GM23338 (cell line): ENCODE measurements around the gene DRC7. TPM values are rescaled to one million over a fixed set of nuclear protein-coding genes. Genes with fewer than 3 reads are reported as not detected.

Experiments
- ATAC-seq: fragments of 200-7000 bp; cut with Tn5 transposase; 3 replicates; pipeline ENCODE4 v1.9.1; 2020
- DNase-seq: peaks from one replicate; pipeline ENCODE4 v3.0.0-alpha.2; 2015; ENCODE audit warnings: low spot score
- H2AFZ ChIP-seq: fragments of 200-600 bp; sonication (generic); 2 replicates; pipeline ENCODE4 v1.8.0; 2016; ENCODE audit warnings: antibody characterized with exemption, mild to moderate bottlenecking, moderate library complexity
- H3F3A ChIP-seq: fragments of 200-600 bp; sonication (generic); replicated peaks from 2 replicates; pipeline ENCODE4 v1.8.0; 2017; ENCODE audit warnings: antibody characterized with exemption, mixed run types, low read depth
- H3K27ac ChIP-seq: fragments of 200-600 bp; sonication (generic); 2 replicates; pipeline ENCODE4 v1.6.1; 2016; ENCODE audit warnings: low read depth
- H3K27me3 ChIP-seq: fragments of 200-600 bp; sonication (generic); 2 replicates; pipeline ENCODE4 v1.8.0; 2016; ENCODE audit warnings: mild to moderate bottlenecking, mixed run types, moderate library complexity; ENCODE audit not compliant: insufficient read depth
- H3K36me3 ChIP-seq: fragments of 200-600 bp; sonication (generic); 2 replicates; pipeline ENCODE4 v1.8.0; 2016; ENCODE audit warnings: mild to moderate bottlenecking; ENCODE audit not compliant: insufficient read depth
- H3K4me1 ChIP-seq: fragments of 200-600 bp; sonication (generic); 2 replicates; pipeline ENCODE4 v1.8.0; 2016; ENCODE audit warnings: mild to moderate bottlenecking, moderate library complexity; ENCODE audit not compliant: insufficient read depth
- H3K4me2 ChIP-seq: fragments of 200-600 bp; sonication (generic); 2 replicates; pipeline ENCODE4 v1.7.1; 2017; ENCODE audit warnings: mixed run types
- H3K4me3 ChIP-seq: fragments of 200-600 bp; sonication (generic); 2 replicates; pipeline ENCODE4 v1.6.1; 2016; ENCODE audit warnings: mixed run types
- H3K79me2 ChIP-seq: fragments of 200-600 bp; sonication (generic); replicated peaks from 2 replicates; pipeline ENCODE4 v1.8.0; 2017; ENCODE audit warnings: mild to moderate bottlenecking; ENCODE audit not compliant: insufficient read depth
- H3K9me2 ChIP-seq: fragments of 200-600 bp; sonication (generic); 2 replicates; pipeline ENCODE4 v1.8.0; 2017; ENCODE audit not compliant: insufficient read depth
- H4K20me1 ChIP-seq: fragments of 200-600 bp; sonication (generic); replicated peaks from 2 replicates; pipeline ENCODE4 v1.8.0; 2017; ENCODE audit warnings: mild to moderate bottlenecking; ENCODE audit not compliant: insufficient read depth
- H3K27ac Mint-ChIP-seq: 2 replicates; pipeline ENCODE4 v1.8.0; 2020; ENCODE audit warnings: inconsistent platforms, mild to moderate bottlenecking, moderate library complexity, mixed read lengths
- H3K27me3 Mint-ChIP-seq: 3 replicates; pipeline ENCODE4 v1.8.0; 2022; ENCODE audit warnings: low read depth, mild to moderate bottlenecking, moderate library complexity, mixed read lengths, inconsistent platforms; ENCODE audit not compliant: insufficient read depth, poor library complexity
- H3K36me3 Mint-ChIP-seq: 3 replicates; pipeline ENCODE4 v1.8.0; 2021; ENCODE audit warnings: low read depth, mild to moderate bottlenecking, inconsistent platforms, moderate library complexity, mixed read lengths
- H3K4me1 Mint-ChIP-seq: 3 replicates; pipeline ENCODE4 v1.8.0; 2020; ENCODE audit warnings: mild to moderate bottlenecking, inconsistent platforms, mixed read lengths
- H3K4me3 Mint-ChIP-seq: 3 replicates; pipeline ENCODE4 v1.8.0; 2021; ENCODE audit warnings: moderate library complexity, mild to moderate bottlenecking, inconsistent platforms, mixed read lengths
- H3K9me3 Mint-ChIP-seq: 3 replicates; pipeline ENCODE4 v1.8.0; 2020; ENCODE audit warnings: moderate library complexity, mild to moderate bottlenecking, inconsistent platforms, mixed read lengths
- CTCF ChIP-seq, 2 experiments: fragments of 200-600 bp in 1 of 2; sonication (generic) in 1 of 2; conservative IDR thresholded peaks; 2 replicates each; pipeline versions ENCODE4 v1.5.1 to v1.6.1; 2016 to 2017; ENCODE audit warnings: antibody characterized with exemption in 2 of 2, low read depth in 2 of 2, mild to moderate bottlenecking in 2 of 2, moderate library complexity in 1 of 2
- NANOG ChIP-seq: IDR thresholded peaks from 2 replicates; pipeline ENCODE4 v1.6.1; 2016; ENCODE audit warnings: antibody characterized with exemption, borderline replicate concordance
- POLR2AphosphoS5 ChIP-seq: IDR thresholded peaks from 2 replicates; pipeline ENCODE4 v1.6.1; 2016; ENCODE audit warnings: antibody characterized with exemption, low read depth
- ZNF114 ChIP-seq: fragments of 250-450 bp; sonication (Bioruptor Pico); IDR thresholded peaks from 2 replicates; pipeline ENCODE4 v1.5.0; 2020; ENCODE audit warnings: mild to moderate bottlenecking, moderate library complexity
- ZNF462 ChIP-seq: fragments of 250-450 bp; sonication (Bioruptor Pico); IDR thresholded peaks from 2 replicates; pipeline ENCODE4 v1.5.0; 2020; ENCODE audit warnings: mild to moderate bottlenecking, moderate library complexity
- polyA plus RNA-seq: library from polyadenylated mRNA; unstranded; fragments of >200 nt; fragmentation: Nextera tagmentation; extraction: Ambion mirVana; gene quantifications from 2 replicates; pipeline ENCODE4 v1.2.1, GENCODE V29; 2016
- total RNA-seq: library from RNA; depleted of rRNA; stranded (reverse); fragments of >200 nt; shearing (Covaris generic); gene quantifications from 2 replicates; pipeline ENCODE4 v1.2.3, GENCODE V29; 2014

DRC7 gene
- total and polyA plus RNA-seq, 2 experiments from 2014 or later = not detected

DNA sequence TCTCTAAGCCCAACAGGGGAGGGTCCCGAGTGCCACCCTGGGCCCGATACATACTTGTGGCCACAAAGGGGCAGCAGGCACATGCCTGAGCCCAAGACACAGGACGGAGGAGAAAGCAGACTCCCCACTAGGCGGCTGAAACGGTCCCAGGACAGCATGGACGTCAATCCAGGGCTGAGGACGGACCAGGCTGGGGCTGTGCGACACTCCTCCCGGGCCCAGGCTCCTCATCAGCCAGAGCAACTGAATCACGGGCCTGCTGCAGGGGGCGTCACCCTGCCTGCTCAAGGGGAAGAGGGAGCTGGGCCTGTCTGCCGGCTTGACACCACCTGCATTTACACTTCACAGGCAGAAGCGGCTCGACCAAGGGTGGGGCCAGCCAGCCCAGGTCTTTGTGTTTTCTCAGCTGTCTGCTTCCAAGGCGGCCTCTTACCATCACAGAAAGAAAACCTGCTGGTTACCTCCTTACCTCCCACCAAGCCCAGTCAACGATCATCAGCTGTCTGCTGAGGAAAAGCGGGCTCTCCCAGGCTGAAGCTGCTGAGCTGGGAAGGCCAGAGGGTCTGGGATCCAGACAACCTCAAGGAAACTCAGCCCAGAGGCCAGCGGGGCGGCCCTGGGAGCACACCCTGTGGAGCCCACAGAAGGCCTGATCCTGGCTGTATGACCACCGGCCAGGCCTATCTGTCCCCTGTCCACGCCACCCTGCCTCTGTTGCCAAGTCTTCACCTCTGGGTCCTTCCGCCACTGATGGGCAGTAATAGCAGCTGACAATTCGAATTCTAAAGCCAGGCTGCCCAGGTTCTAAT, 81.3 kb downstream of the DRC7 start:
- peaks cover 7% of the 10 kb centered on the region for H3F3A ChIP-seq
- no peaks in the 10 kb centered on the region for H3K9me2 ChIP-seq
- no peaks in the 10 kb centered on the region for H3K27me3 ChIP-seq
- H3K36me3 ChIP-seq = no peaks in the 10 kb centered on the region
- Mint-ChIP-seq H3K27ac (no peak overlapping the region), H3K36me3 (no peaks in the 10 kb centered on the region), H3K4me1 (peaks cover 31% of the 10 kb centered on the region), H3K9me3 (no peaks in the 10 kb centered on the region), H3K4me3 (peak overlapping the region; percentile 40), H3K27me3 (peaks cover 16% of the 10 kb centered on the region)
- TF ChIP-seq ZNF114 (no peak), CTCF (conservative IDR thresholded peaks at IDR 0.05; ENCODE audit: low read depth in 2 of 2) (peak; percentile 67 to 80), NANOG (no peak), ZNF462 (peak; percentile 71; the same call in 1 of the 2 replicates), POLR2AphosphoS5 (no peak)
- no peak overlapping the region; the same call in 1 of the 2 replicates for H3K27ac ChIP-seq
- H3K4me1 ChIP-seq = peaks cover 17% of the 10 kb centered on the region
- no peak overlapping the region for H2AFZ ChIP-seq
- peak; percentile 97 for DNase-seq
- ATAC-seq = peak; percentile 95
- peak overlapping the region; percentile 36 for H3K4me3 ChIP-seq
- no peaks in the 10 kb centered on the region for H3K79me2 ChIP-seq
- no peaks in the 10 kb centered on the region; the same call in 1 of the 2 replicates for H4K20me1 ChIP-seq
- peak overlapping the region; percentile 69 for H3K4me2 ChIP-seq
